HG03039 (cell line): ENCODE results near the gene TRAPPC13.
"Not testable (repeated sequence)": the region's sequence is repeated elsewhere in the genome, so short reads cannot be mapped to it uniquely, and the experiment has no call there.

ENCODE experiments used
- ATAC-seq: cut with Tn5 transposase; IDR thresholded peaks from one replicate; pipeline ENCODE4 v1.9.1; 2021; ENCODE audit warnings: mild to moderate bottlenecking, moderate library complexity; ENCODE audit not compliant: unreplicated experiment

Gene TRAPPC13

GRCh38 chr5:65676056-65676455 is 51.2 kb downstream of the TRAPPC13 start:
- ATAC-seq: not testable (repeated sequence)

- no peak for ATAC-seq
Measured at GRCh38 chr5:65682148-65682547, 57.3 kb downstream of the TRAPPC13 start.

- no peak for ATAC-seq
Measured at GRCh38 chr5:65693121-65693520, 68.3 kb downstream of the TRAPPC13 start.

GRCh38 chr5:65695162-65695755 is 70.4 kb downstream of the TRAPPC13 start:
- ATAC-seq: no peak

- no peak for ATAC-seq
Measured at GRCh38 chr5:65695896-65696295, 71.1 kb downstream of the TRAPPC13 start.

- no peak for ATAC-seq
Measured at GRCh38 chr5:65696892-65697291, 72.1 kb downstream of the TRAPPC13 start.

GRCh38 chr5:65699338-65699737 is 74.5 kb downstream of the TRAPPC13 start:
- no peak for ATAC-seq

GRCh38 chr5:65702036-65702435 is 77.2 kb downstream of the TRAPPC13 start:
- no peak for ATAC-seq

- ATAC-seq: no peak
Measured at GRCh38 chr5:65704621-65705239, 79.9 kb downstream of the TRAPPC13 start.

- no peak for ATAC-seq
Measured at GRCh38 chr5:65707663-65708062, 82.8 kb downstream of the TRAPPC13 start.

- no peak for ATAC-seq
Measured at GRCh38 chr5:65708145-65708544, 83.3 kb downstream of the TRAPPC13 start.
